GM19035 (cell line): ENCODE data around the gene CYTIP.
A peak's percentile ranks its signal among the peaks of the same experiment; 100 is the strongest.

Source experiments
- ATAC-seq: cut with Tn5 transposase; IDR thresholded peaks from one replicate; pipeline ENCODE4 v1.9.1; 2021; ENCODE audit not compliant: unreplicated experiment

The CYTIP gene

GRCh38 chr2:157465554-157465953, 21.7 kb upstream of the CYTIP start:
- no peak for ATAC-seq

- no peak for ATAC-seq
Measured at GRCh38 chr2:157463002-157463401, 19.1 kb upstream of the CYTIP start.

GRCh38 chr2:157460897-157461296, 17.0 kb upstream of the CYTIP start:
- no peak for ATAC-seq

GRCh38 chr2:157460384-157460837, 16.5 kb upstream of the CYTIP start:
- ATAC-seq, result no peak

GRCh38 chr2:157459486-157459885, 15.6 kb upstream of the CYTIP start:
- ATAC-seq, result no peak

GRCh38 chr2:157447741-157448140, 3.9 kb upstream of the CYTIP start:
- no peak for ATAC-seq

- no peak for ATAC-seq
Measured at GRCh38 chr2:157447031-157447430, 3.1 kb upstream of the CYTIP start.

- peak; percentile 19 for ATAC-seq
Measured at GRCh38 chr2:157444641-157445040, 752 bp upstream of the CYTIP start.

- ATAC-seq, result no peak
Measured at GRCh38 chr2:157443090-157443489, 799 bp downstream of the CYTIP start.

- ATAC-seq, result no peak
Measured at GRCh38 chr2:157442636-157443035, 1.3 kb downstream of the CYTIP start.

- ATAC-seq, result no peak
Measured at GRCh38 chr2:157442191-157442590, 1.7 kb downstream of the CYTIP start.

- ATAC-seq, result peak; percentile 50
Measured at GRCh38 chr2:157441072-157441454, 2.8 kb downstream of the CYTIP start.

- ATAC-seq, result peak; percentile 3
Measured at GRCh38 chr2:157440404-157441071, 3.4 kb downstream of the CYTIP start.

- ATAC-seq, result peak; percentile 37
Measured at GRCh38 chr2:157439824-157440186, 4.1 kb downstream of the CYTIP start.

GRCh38 chr2:157438863-157439823, 4.7 kb downstream of the CYTIP start:
- no peak for ATAC-seq

- no peak for ATAC-seq
Measured at GRCh38 chr2:157433394-157433793, 10.5 kb downstream of the CYTIP start.

GRCh38 chr2:157432475-157433106, 11.3 kb downstream of the CYTIP start:
- no peak for ATAC-seq

- no peak for ATAC-seq
Measured at GRCh38 chr2:157431176-157431575, 12.7 kb downstream of the CYTIP start.

GRCh38 chr2:157428500-157429175, 15.3 kb downstream of the CYTIP start:
- no peak for ATAC-seq

- no peak for ATAC-seq
Measured at GRCh38 chr2:157427922-157428303, 16.0 kb downstream of the CYTIP start.
